Neuronal stem cell (in vitro differentiated cells): ENCODE data around the gene IST1.

Experiments
- DNase-seq: peaks from one replicate; pipeline ENCODE4 v3.0.0-alpha.2; 2013; ENCODE audit warnings: low spot score
- H2AFZ ChIP-seq: one replicate; pipeline ENCODE4 v1.6.1; 2013; ENCODE audit warnings: mild to moderate bottlenecking, low read length, inconsistent platforms
- H2AK5ac ChIP-seq: 2 replicates; pipeline ENCODE4 v1.6.1; 2013; ENCODE audit warnings: low read depth, mild to moderate bottlenecking, inconsistent platforms, low read length, moderate library complexity, mixed read lengths
- H2BK120ac ChIP-seq: 2 replicates; pipeline ENCODE4 v1.6.1; 2013; ENCODE audit warnings: low read depth, mild to moderate bottlenecking, inconsistent platforms, low read length, moderate library complexity, mixed read lengths
- H2BK12ac ChIP-seq: one replicate; pipeline ENCODE4 v1.6.1; 2013; ENCODE audit warnings: low read length, inconsistent platforms
- H2BK15ac ChIP-seq: 2 replicates; pipeline ENCODE4 v1.6.1; 2013; ENCODE audit warnings: mild to moderate bottlenecking, low read length, inconsistent platforms, mixed read lengths
- H2BK5ac ChIP-seq: one replicate; pipeline ENCODE4 v1.6.1; 2013; ENCODE audit warnings: inconsistent platforms, mild to moderate bottlenecking, low read length, moderate library complexity
- H3K14ac ChIP-seq: one replicate; pipeline ENCODE4 v1.6.1; 2013; ENCODE audit warnings: low read length, inconsistent platforms
- H3K18ac ChIP-seq: 2 replicates; pipeline ENCODE4 v1.6.1; 2013; ENCODE audit warnings: low read length, inconsistent platforms
- H3K23ac ChIP-seq: 2 replicates; pipeline ENCODE4 v1.6.1; 2013; ENCODE audit warnings: low read depth, mild to moderate bottlenecking, mixed read lengths, low read length, inconsistent platforms; ENCODE audit not compliant: poor library complexity
- H3K27ac ChIP-seq: replicated peaks from 3 replicates; pipeline ENCODE4 v1.5.1; 2013; ENCODE audit warnings: low read length, inconsistent platforms
- H3K27me3 ChIP-seq, 3 experiments: 2 replicates each; pipeline ENCODE4 v1.6.1; 2013; ENCODE audit warnings: low read length in 3 of 3, mild to moderate bottlenecking in 2 of 3, inconsistent platforms in 1 of 3, low read depth in 1 of 3, mixed read lengths in 1 of 3, moderate library complexity in 1 of 3; ENCODE audit not compliant: control insufficient read depth in 3 of 3, insufficient read depth in 3 of 3
- H3K36me3 ChIP-seq, 2 donors: replicated peaks in 1 of 2; 2 replicates each; pipeline ENCODE4 v1.6.1; 2013; ENCODE audit warnings: low read length in 2 of 2; ENCODE audit not compliant: control insufficient read depth in 2 of 2, insufficient read depth in 2 of 2
- H3K4ac ChIP-seq: 2 replicates; pipeline ENCODE4 v1.6.1; 2013; ENCODE audit warnings: inconsistent platforms, mild to moderate bottlenecking, low read length, moderate library complexity
- H3K4me1 ChIP-seq, 2 donors: 1 replicate in 1 of 2; 2 replicates in 1 of 2; pipeline ENCODE4 v1.6.1; 2013; ENCODE audit warnings: low read length in 2 of 2, low read depth in 1 of 2; ENCODE audit not compliant: control insufficient read depth in 2 of 2, insufficient read depth in 1 of 2
- H3K4me2 ChIP-seq: one replicate; pipeline ENCODE4 v1.6.1; 2013; ENCODE audit warnings: mild to moderate bottlenecking, low read length, inconsistent platforms; ENCODE audit not compliant: insufficient read depth, poor library complexity, severe bottlenecking
- H3K4me3 ChIP-seq, 2 donors: 2 replicates each; pipeline ENCODE4 v1.5.1; 2013; ENCODE audit warnings: low read length in 2 of 2, mild to moderate bottlenecking in 2 of 2, inconsistent platforms in 1 of 2, moderate library complexity in 1 of 2
- H3K79me1 ChIP-seq: one replicate; pipeline ENCODE4 v1.6.1; 2013; ENCODE audit warnings: low read depth, mild to moderate bottlenecking, inconsistent platforms, low read length, moderate library complexity
- H3K9ac ChIP-seq: one replicate; pipeline ENCODE4 v1.6.1; 2013; ENCODE audit warnings: mild to moderate bottlenecking, low read depth, low read length, inconsistent platforms; ENCODE audit not compliant: poor library complexity
- H3K9me3 ChIP-seq, 2 donors: replicated peaks in 1 of 2; 2 replicates each; pipeline versions ENCODE3 to v1.6.1; 2013; ENCODE audit warnings: low read length in 2 of 2, mild to moderate bottlenecking in 2 of 2, inconsistent platforms in 1 of 2, low read depth in 1 of 2, mixed read lengths in 1 of 2, moderate library complexity in 1 of 2; ENCODE audit not compliant: control insufficient read depth in 2 of 2, insufficient read depth in 1 of 2
- H4K8ac ChIP-seq: one replicate; pipeline ENCODE4 v1.6.1; 2013; ENCODE audit warnings: low read depth, mild to moderate bottlenecking, inconsistent platforms, low read length, moderate library complexity
- H4K91ac ChIP-seq: one replicate; pipeline ENCODE4 v1.6.1; 2013; ENCODE audit warnings: low read length, low read depth, mild to moderate bottlenecking, inconsistent platforms; ENCODE audit not compliant: poor library complexity
- WGBS, 2 donors: extraction: QIAGEN DNeasy Blood & Tissue Kit; methylation state at CpG; one replicate each; pipeline ENCODE4 v1.1.7; 2013; ENCODE audit warnings: missing lambda C conversion rate in 2 of 2, mixed read lengths in 1 of 2; ENCODE audit not compliant: insufficient read length in 2 of 2, insufficient replicate concordance in 1 of 2; ENCODE audit errors: extremely low coverage in 2 of 2; 5-methylcytosine and 5-hydroxymethylcytosine counted together

The IST1 gene

DNA sequence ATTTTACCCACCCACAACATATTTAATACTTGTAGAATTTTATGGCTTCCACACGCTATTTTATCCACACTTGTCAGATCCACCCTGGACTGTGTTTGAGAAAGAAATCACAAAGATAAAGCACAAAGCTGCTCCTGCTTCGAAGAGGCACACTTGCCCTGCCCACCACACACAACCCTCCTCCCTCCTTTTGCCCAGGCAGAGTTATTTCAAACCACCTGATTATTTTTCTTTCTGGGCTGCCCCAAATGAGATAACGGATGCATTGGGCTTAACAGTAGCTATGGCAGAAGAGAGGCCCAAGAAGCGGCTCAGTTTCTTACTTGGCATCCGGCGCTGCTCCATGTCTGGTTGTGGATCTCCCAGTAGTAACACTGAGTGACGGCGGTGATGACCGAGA, 77.7 kb downstream of the IST1 start:
- Histone ChIP-seq H3K4me3 (no peak overlapping the region), H3K14ac (no peak overlapping the region), H3K27ac (no peak overlapping the region), H2BK120ac (no peak overlapping the region), H2AFZ (no peak overlapping the region), H3K23ac (no peak overlapping the region), H3K27me3 (peaks cover 0 to 2% (median 0%) of the 10 kb centered on the region in 3 experiments), H2BK5ac (no peak overlapping the region), H3K4ac (no peak overlapping the region), H3K79me1 (no peaks in the 10 kb centered on the region), H3K4me2 (no peak overlapping the region), H3K9ac (no peak overlapping the region), H2BK12ac (no peak overlapping the region), H3K36me3 (no peaks in the 10 kb centered on the region), H2AK5ac (no peak overlapping the region), H3K18ac (no peak overlapping the region), H4K91ac (no peak overlapping the region), H3K4me1 (no peaks in the 10 kb centered on the region), H3K9me3 (no peaks in the 10 kb centered on the region), H4K8ac (no peak overlapping the region), H2BK15ac (no peak overlapping the region)
- WGBS, 2 donors: no CpG with 5 or more reads among the region's 9 CpGs
- DNase-seq: no peak

DNA sequence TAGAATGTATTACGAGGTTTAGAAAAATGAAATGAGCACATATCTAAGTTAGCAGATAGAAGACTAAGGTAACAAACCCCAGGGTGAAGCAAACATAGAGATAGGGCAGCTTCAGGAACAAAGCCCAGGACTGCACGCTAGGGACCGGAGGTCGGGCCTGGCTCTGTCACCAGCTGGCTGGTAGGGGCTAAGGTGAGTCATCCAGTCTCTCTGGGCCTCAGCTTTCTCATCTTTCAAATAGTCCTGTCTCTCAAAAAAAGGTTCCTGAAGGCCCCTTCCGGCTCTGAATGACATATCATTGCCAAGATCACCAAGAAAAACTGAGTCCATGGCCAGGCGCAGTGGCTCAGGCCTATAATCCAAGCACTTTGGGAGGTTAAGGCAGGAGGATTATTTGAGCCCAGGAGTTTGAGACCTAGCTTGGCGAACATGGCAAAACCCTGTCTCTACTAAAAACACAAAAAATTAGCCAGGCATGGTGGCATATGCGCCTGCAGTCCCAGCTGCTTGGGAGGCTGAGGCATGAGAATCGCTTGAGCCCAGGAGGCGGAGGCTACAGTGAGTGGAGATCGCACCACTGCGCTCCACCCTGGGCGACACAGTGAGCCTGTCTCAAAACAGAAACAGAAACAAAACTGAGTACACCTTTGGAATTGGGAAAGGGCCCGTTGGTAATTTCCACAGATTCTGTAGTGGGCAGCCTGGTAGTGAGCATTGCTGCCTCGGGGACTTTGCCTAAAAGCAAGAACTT, 78.9 kb downstream of the IST1 start:
- no peaks in the 10 kb centered on the region for H3K36me3 ChIP-seq
- H3K4me1 ChIP-seq: no peaks in the 10 kb centered on the region
- H2AK5ac ChIP-seq: no peak overlapping the region
- H3K9me3 ChIP-seq: no peaks in the 10 kb centered on the region
- H2BK12ac ChIP-seq: no peak overlapping the region
- H2BK5ac ChIP-seq: no peak overlapping the region
- no peaks in the 10 kb centered on the region for H3K27me3 ChIP-seq
- H3K4me2 ChIP-seq: no peak overlapping the region
- no peak overlapping the region for H4K8ac ChIP-seq
- H3K14ac ChIP-seq: no peak overlapping the region
- H3K4ac ChIP-seq: no peak overlapping the region
- no peak overlapping the region for H3K23ac ChIP-seq
- no peak overlapping the region for H2BK15ac ChIP-seq
- H3K9ac ChIP-seq: no peak overlapping the region
- H2BK120ac ChIP-seq: no peak overlapping the region
- no CpG with 5 or more reads among the region's 15 CpGs for WGBS, 2 donors
- no peak overlapping the region for H3K18ac ChIP-seq
- H3K27ac ChIP-seq: no peak overlapping the region
- no peak overlapping the region for H2AFZ ChIP-seq
- no peak overlapping the region for H4K91ac ChIP-seq
- no peak overlapping the region for H3K4me3 ChIP-seq
- H3K79me1 ChIP-seq: no peaks in the 10 kb centered on the region
- DNase-seq: no peak
